ENCODE measurements around the gene CEL. TPM values are rescaled to one million over a fixed set of nuclear protein-coding genes. Genes with fewer than 3 reads are reported as not detected.
"Not testable (repeated sequence)": the region's sequence is repeated elsewhere in the genome, so short reads cannot be mapped to it uniquely, and the experiment has no call there.

CEL gene
- total RNA-seq, 1 experiment from 2014 or later: 6.9 TPM

- TF ChIP-seq, protein P1, sequence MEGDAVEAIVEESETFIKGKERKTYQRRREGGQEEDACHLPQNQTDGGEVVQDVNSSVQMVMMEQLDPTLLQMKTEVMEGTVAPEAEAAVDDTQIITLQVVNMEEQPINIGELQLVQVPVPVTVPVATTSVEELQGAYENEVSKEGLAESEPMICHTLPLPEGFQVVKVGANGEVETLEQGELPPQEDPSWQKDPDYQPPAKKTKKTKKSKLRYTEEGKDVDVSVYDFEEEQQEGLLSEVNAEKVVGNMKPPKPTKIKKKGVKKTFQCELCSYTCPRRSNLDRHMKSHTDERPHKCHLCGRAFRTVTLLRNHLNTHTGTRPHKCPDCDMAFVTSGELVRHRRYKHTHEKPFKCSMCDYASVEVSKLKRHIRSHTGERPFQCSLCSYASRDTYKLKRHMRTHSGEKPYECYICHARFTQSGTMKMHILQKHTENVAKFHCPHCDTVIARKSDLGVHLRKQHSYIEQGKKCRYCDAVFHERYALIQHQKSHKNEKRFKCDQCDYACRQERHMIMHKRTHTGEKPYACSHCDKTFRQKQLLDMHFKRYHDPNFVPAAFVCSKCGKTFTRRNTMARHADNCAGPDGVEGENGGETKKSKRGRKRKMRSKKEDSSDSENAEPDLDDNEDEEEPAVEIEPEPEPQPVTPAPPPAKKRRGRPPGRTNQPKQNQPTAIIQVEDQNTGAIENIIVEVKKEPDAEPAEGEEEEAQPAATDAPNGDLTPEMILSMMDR (IDR thresholded peaks at IDR 0.05 in 2 of 3, conservative IDR thresholded peaks at IDR 0.05 in 1 of 3; ENCODE audit: borderline replicate concordance in 1 of 3, insufficient read depth in 1 of 3, low read depth in 2 of 3, low read length in 2 of 3): no peak
Measured at GRCh38 chr9:133060417-133060841, 1.4 kb upstream of the CEL start (continued).

GRCh38 chr9:133061019-133061763 is 590 bp upstream of the CEL start:
- H4K20me1 ChIP-seq (ENCODE audit: insufficient read depth); DNase-seq (ENCODE audit: low read depth, low spot score); H3K4me2 ChIP-seq (ENCODE audit: low read length); H3K4me1 ChIP-seq (ENCODE audit: control insufficient read depth in 1 of 2, insufficient read depth in 2 of 2, low read length in 2 of 2); H3K9me3 ChIP-seq (ENCODE audit: control insufficient read depth in 1 of 2, insufficient read depth in 1 of 2, low read depth in 1 of 2, low read length in 2 of 2); POLR2A ChIA-PET; H3K27me3 ChIP-seq (ENCODE audit: insufficient read depth, low read length); H2AFZ ChIP-seq (ENCODE audit: low read depth, low read length, poor library complexity, severe bottlenecking); H3K4me3 ChIP-seq (replicated peaks in 1 of 2; ENCODE audit: low read depth in 1 of 2, low read length in 2 of 2); H3K9ac ChIP-seq (ENCODE audit: low read length); RAD21 ChIA-PET (ENCODE audit: low non-redundant PET in 1 of 2, low total read pairs in 2 of 2, uncharacterized antibody in 2 of 2, unreplicated experiment in 2 of 2); H3K9me2 ChIP-seq (ENCODE audit: insufficient read depth); BruUV-seq (replicated peaks); CTCF ChIA-PET; H3K79me2 ChIP-seq (ENCODE audit: insufficient read depth, low read length); intact Hi-C loops (cut with micrococcal nuclease); H3K36me3 ChIP-seq (ENCODE audit: control insufficient read depth in 1 of 2, insufficient read depth in 2 of 2, low read length in 2 of 2): not testable (repeated sequence)
- ATAC-seq: peak; percentile 22
- peak overlapping the region; percentile 13; the same call in 1 of the 2 replicates for H3K27ac ChIP-seq (ENCODE audit: low read depth, low read length)

GRCh38 chr9:133062569-133062968 is 788 bp downstream of the CEL start:
- H3K27ac ChIP-seq (ENCODE audit: low read depth, low read length); H3K4me1 ChIP-seq (ENCODE audit: control insufficient read depth in 1 of 2, insufficient read depth in 2 of 2, low read length in 2 of 2); H3K4me3 ChIP-seq (replicated peaks in 1 of 2; ENCODE audit: low read depth in 1 of 2, low read length in 2 of 2); BruUV-seq (replicated peaks); H3K27me3 ChIP-seq (ENCODE audit: insufficient read depth, low read length); RAD21 ChIA-PET (ENCODE audit: low non-redundant PET in 1 of 2, low total read pairs in 2 of 2, uncharacterized antibody in 2 of 2, unreplicated experiment in 2 of 2); DNase-seq (ENCODE audit: low read depth, low spot score); ATAC-seq; H3K9me2 ChIP-seq (ENCODE audit: insufficient read depth); H3K36me3 ChIP-seq (ENCODE audit: control insufficient read depth in 1 of 2, insufficient read depth in 2 of 2, low read length in 2 of 2); CTCF ChIA-PET; H3K79me2 ChIP-seq (ENCODE audit: insufficient read depth, low read length); H3K4me2 ChIP-seq (ENCODE audit: low read length); H4K20me1 ChIP-seq (ENCODE audit: insufficient read depth); H3K9me3 ChIP-seq (ENCODE audit: control insufficient read depth in 1 of 2, insufficient read depth in 1 of 2, low read depth in 1 of 2, low read length in 2 of 2); intact Hi-C loops (cut with micrococcal nuclease); H3K9ac ChIP-seq (ENCODE audit: low read length); POLR2A ChIA-PET; H2AFZ ChIP-seq (ENCODE audit: low read depth, low read length, poor library complexity, severe bottlenecking): not testable (repeated sequence)
